Hepatocyte (in vitro differentiated cells): ENCODE measurements around the gene PAK1IP1.

Experiments
- CTCF ChIP-seq: fragments of 200-600 bp; sonication (generic); IDR thresholded peaks from 2 replicates; pipeline ENCODE4 v1.5.1; 2016; ENCODE audit warnings: antibody characterized with exemption, mild to moderate bottlenecking; ENCODE audit not compliant: poor library complexity
- EZH2 ChIP-seq: fragments of 200-600 bp; sonication (generic); IDR thresholded peaks from 2 replicates; pipeline ENCODE4 v1.6.1; 2016; ENCODE audit warnings: antibody characterized with exemption, mild to moderate bottlenecking, borderline replicate concordance
- EZH2phosphoT487 ChIP-seq: fragments of 200-600 bp; sonication (generic); IDR thresholded peaks from one replicate; pipeline ENCODE4 v1.6.1; 2018; ENCODE audit warnings: antibody characterized with exemption, mild to moderate bottlenecking, low read depth, moderate library complexity; ENCODE audit not compliant: unreplicated experiment, severe bottlenecking

GRCh38 chr6:10685092-10685915 is 9.5 kb upstream of the PAK1IP1 start:
- TF ChIP-seq CTCF (no peak), EZH2 (no peak), EZH2phosphoT487 (no peak)
